Loucy (cell line): ENCODE results near the gene LOXL1.

ENCODE experiments used
- H2AFZ ChIP-seq: fragments of 200-600 bp; sonication (generic); 2 replicates; pipeline ENCODE4 v1.6.0; 2016; ENCODE audit warnings: antibody characterized with exemption, mild to moderate bottlenecking, low read length, moderate library complexity
- H3F3A ChIP-seq: fragments of 200-600 bp; 2 replicates; pipeline ENCODE4 v1.6.0; 2016; ENCODE audit warnings: antibody characterized with exemption, low read depth, mild to moderate bottlenecking
- H3K27me3 ChIP-seq: fragments of 200-600 bp; sonication (generic); 2 replicates; pipeline ENCODE4 v1.6.1; 2014; ENCODE audit warnings: low read length, mild to moderate bottlenecking; ENCODE audit not compliant: insufficient read depth, poor library complexity, severe bottlenecking
- H3K36me3 ChIP-seq: fragments of 200-600 bp; sonication (generic); 2 replicates; pipeline ENCODE4 v1.6.1; 2016; ENCODE audit warnings: low read length; ENCODE audit not compliant: insufficient read depth
- H3K4me1 ChIP-seq: fragments of 200-600 bp; sonication (generic); 2 replicates; pipeline ENCODE4 v1.5.1; 2014; ENCODE audit warnings: low read length, mild to moderate bottlenecking; ENCODE audit not compliant: insufficient read depth, poor library complexity, severe bottlenecking
- H3K4me2 ChIP-seq: fragments of 200-600 bp; sonication (generic); 2 replicates; pipeline ENCODE4 v1.6.0; 2014; ENCODE audit warnings: antibody characterized with exemption, low read length, low read depth, mild to moderate bottlenecking; ENCODE audit not compliant: poor library complexity, severe bottlenecking
- H3K4me3 ChIP-seq: fragments of 200-600 bp; sonication (generic); 2 replicates; pipeline ENCODE4 v1.5.1; 2014; ENCODE audit warnings: low read length, mild to moderate bottlenecking, mixed read lengths; ENCODE audit not compliant: poor library complexity, severe bottlenecking
- H3K79me2 ChIP-seq: fragments of 200-600 bp; sonication (generic); 2 replicates; pipeline ENCODE4 v1.6.1; 2014; ENCODE audit warnings: low read length; ENCODE audit not compliant: insufficient read depth
- H3K9ac ChIP-seq: fragments of 200-600 bp; sonication (generic); 2 replicates; pipeline ENCODE4 v1.6.0; 2014; ENCODE audit warnings: mild to moderate bottlenecking, low read depth, low read length, moderate library complexity; ENCODE audit not compliant: poor library complexity, severe bottlenecking
- H3K9me2 ChIP-seq: fragments of 200-600 bp; sonication (generic); replicated peaks from 2 replicates; pipeline ENCODE4 v1.6.1; 2016; ENCODE audit warnings: low read depth, low read length, mixed read lengths
- H3K9me3 ChIP-seq: fragments of 200-600 bp; sonication (generic); 2 replicates; pipeline ENCODE4 v1.6.1; 2014; ENCODE audit warnings: mild to moderate bottlenecking, antibody characterized with exemption, low read length, low read depth; ENCODE audit not compliant: insufficient read depth
- H4K20me1 ChIP-seq: fragments of 200-600 bp; sonication (generic); 2 replicates; pipeline ENCODE4 v1.6.0; 2014; ENCODE audit warnings: antibody characterized with exemption, low read length, mild to moderate bottlenecking; ENCODE audit not compliant: insufficient read depth, poor library complexity, severe bottlenecking
- CTCF ChIP-seq: fragments of 200-600 bp; sonication (generic); conservative IDR thresholded peaks from 2 replicates; pipeline ENCODE4 v1.5.1; 2014; ENCODE audit warnings: mild to moderate bottlenecking, antibody characterized with exemption, low read length
- EZH2phosphoT487 ChIP-seq: fragments of 200-600 bp; IDR thresholded peaks from 2 replicates; pipeline ENCODE4 v1.6.1; 2018; ENCODE audit warnings: antibody characterized with exemption, mild to moderate bottlenecking, moderate library complexity, borderline replicate concordance

The LOXL1 gene

DNA sequence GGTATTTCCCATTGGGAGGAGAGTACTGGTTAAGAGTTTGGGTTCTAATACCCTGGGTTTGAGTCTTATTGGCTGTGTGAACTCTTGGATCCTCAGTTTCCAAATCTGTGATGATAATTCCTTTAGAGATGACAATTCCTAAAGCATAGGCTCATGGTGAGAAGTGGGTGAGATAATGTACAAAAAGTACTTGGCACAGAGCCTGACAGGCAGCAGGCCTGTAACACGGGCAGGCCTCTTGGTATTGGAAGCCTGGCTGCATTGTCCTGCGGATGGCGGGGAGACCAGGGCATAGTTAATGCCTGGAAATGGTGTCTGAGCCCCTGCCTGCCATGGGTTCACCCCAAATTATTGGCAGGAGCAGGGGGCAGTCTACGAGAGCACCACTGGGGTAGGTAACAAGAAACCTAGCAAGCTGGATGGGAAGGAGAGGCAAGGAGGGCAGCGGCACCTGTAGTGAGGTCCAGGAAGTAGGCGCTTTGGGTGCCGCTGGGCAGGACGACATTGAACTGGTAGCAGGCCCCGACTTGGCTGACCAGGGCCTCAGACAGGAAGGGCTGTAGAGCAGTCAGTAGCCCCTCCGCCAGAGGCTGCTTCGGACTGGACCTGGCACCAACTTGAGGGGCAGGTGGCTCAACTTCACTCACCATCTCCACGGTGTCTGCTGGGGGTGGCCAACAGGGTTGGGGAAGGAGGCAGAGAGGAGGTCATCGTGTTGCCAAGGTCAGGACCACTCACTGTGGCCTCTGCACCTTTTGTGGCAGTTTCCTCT lies 58.1 kb downstream of the LOXL1 start:
- 0 out of 2 replicates have a peak, but pooled peaks cover 13% of the 10 kb centered on the region for H3F3A ChIP-seq
- H3K79me2 ChIP-seq = no peaks in the 10 kb centered on the region
- peak overlapping the region; percentile 76 for H3K9ac ChIP-seq
- no peaks in the 10 kb centered on the region for H3K9me2 ChIP-seq
- no peaks in the 10 kb centered on the region for H3K9me3 ChIP-seq
- no peaks in the 10 kb centered on the region for H3K27me3 ChIP-seq
- H3K4me1 ChIP-seq = peaks cover 78% of the 10 kb centered on the region
- no peaks in the 10 kb centered on the region for H3K36me3 ChIP-seq
- H2AFZ ChIP-seq = no peak overlapping the region
- no peaks in the 10 kb centered on the region for H4K20me1 ChIP-seq
- no peak for TF ChIP-seq CTCF
- TF ChIP-seq EZH2phosphoT487 = no peak
- peak overlapping the region; percentile 34 for H3K4me3 ChIP-seq
- H3K4me2 ChIP-seq = peak overlapping the region; percentile 82

DNA sequence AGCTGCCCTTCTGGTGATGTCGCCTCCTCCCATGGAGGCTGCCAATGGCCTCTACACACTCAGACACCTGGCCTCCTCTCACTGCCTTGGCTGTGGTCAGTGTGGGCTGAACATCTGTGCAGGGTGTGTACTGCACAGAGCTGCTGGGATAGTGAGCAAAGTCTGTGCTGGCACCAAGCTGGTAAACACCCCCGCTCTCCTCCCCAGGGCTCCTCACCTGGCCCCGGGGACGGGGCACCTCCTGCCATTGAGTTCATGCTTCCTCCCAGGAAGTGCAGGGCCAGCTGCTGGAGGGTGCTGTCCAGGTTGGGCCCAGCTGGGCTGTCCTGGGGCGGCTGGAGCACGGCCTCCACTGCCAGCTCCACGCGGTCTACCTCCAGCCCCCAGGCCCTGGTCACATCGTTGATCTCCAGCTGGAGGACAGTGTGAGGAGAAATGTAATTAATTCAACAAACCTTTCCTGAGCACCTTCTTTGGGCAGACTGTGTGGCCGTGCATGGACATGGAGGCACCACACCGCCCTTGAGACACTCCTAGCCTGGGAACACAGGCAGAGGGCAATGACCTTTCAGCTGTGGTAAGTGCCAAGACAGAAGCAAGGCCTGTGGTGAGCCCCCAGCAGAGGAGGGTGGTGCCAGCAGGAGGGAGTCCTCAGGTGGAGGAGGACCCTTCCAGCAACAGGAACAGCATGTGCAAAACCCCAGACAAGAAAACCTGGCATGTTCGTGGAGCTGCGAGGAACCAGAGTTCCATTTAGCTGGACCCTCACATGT lies 59.0 kb downstream of the LOXL1 start:
- no peaks in the 10 kb centered on the region for H3K27me3 ChIP-seq
- H3F3A ChIP-seq = 0 out of 2 replicates have a peak, but pooled peaks cover 12% of the 10 kb centered on the region
- no peaks in the 10 kb centered on the region for H3K9me2 ChIP-seq
- no peaks in the 10 kb centered on the region for H3K36me3 ChIP-seq
- H3K79me2 ChIP-seq = no peaks in the 10 kb centered on the region
- peak overlapping the region; percentile 82 for H3K4me2 ChIP-seq
- H3K9me3 ChIP-seq = no peaks in the 10 kb centered on the region
- H3K4me3 ChIP-seq = peak overlapping the region; percentile 34
- H3K9ac ChIP-seq = peak overlapping the region; percentile 76
- H2AFZ ChIP-seq = no peak overlapping the region
- no peak for TF ChIP-seq CTCF
- TF ChIP-seq EZH2phosphoT487 = no peak
- H3K4me1 ChIP-seq = peaks cover 69% of the 10 kb centered on the region
- H4K20me1 ChIP-seq = no peaks in the 10 kb centered on the region

GRCh38 chr15:73986055-73986775 lies 60.0 kb downstream of the LOXL1 start:
- Histone ChIP-seq H3K9me3 (no peaks in the 10 kb centered on the region), H3K4me3 (no peak overlapping the region), H3F3A (0 out of 2 replicates have a peak, but pooled peaks cover 9% of the 10 kb centered on the region), H3K9ac (peak overlapping the region; percentile 76), H3K79me2 (no peaks in the 10 kb centered on the region), H2AFZ (no peak overlapping the region), H3K4me2 (peak overlapping the region; percentile 82), H3K36me3 (no peaks in the 10 kb centered on the region), H3K9me2 (no peaks in the 10 kb centered on the region), H3K4me1 (peaks cover 62% of the 10 kb centered on the region), H3K27me3 (no peaks in the 10 kb centered on the region), H4K20me1 (no peaks in the 10 kb centered on the region)
- TF ChIP-seq CTCF = no peak
- TF ChIP-seq EZH2phosphoT487 = no peak
